PFSK-1 (cell line): ENCODE results near the gene JADE3.

Source experiments
- FOXP2 ChIP-seq: optimal IDR thresholded peaks from 2 replicates; pipeline ENCODE3; 2011; ENCODE audit warnings: borderline replicate concordance, control low read depth, inconsistent platforms; ENCODE audit not compliant: insufficient read depth; ENCODE audit errors: extremely low read length, extremely low read depth
- POLR2AphosphoS5 ChIP-seq: IDR thresholded peaks from 2 replicates; pipeline ENCODE4 v1.6.1; 2012; ENCODE audit warnings: low read depth, mild to moderate bottlenecking, control low read depth, low read length, moderate library complexity
- SIN3A ChIP-seq: IDR thresholded peaks from 2 replicates; pipeline ENCODE4 v1.6.1; 2012; ENCODE audit warnings: mild to moderate bottlenecking, low read length, moderate library complexity, borderline replicate concordance; ENCODE audit not compliant: insufficient read depth
- TAF1 ChIP-seq: IDR thresholded peaks from 2 replicates; pipeline ENCODE4 v1.6.1; 2012; ENCODE audit warnings: low read length, control low read depth, borderline replicate concordance; ENCODE audit not compliant: insufficient read depth
- TF ChIP-seq, protein P1 (sequence below), 2 experiments: IDR thresholded peaks; 2 replicates each; pipeline versions ENCODE4 v1.6.1 to v1.8.0; 2011 to 2012; ENCODE audit warnings: low read depth in 2 of 2, low read length in 2 of 2, control low read depth in 1 of 2, inconsistent platforms in 1 of 2, mild to moderate bottlenecking in 1 of 2, moderate library complexity in 1 of 2; ENCODE audit not compliant: insufficient read depth in 1 of 2

The JADE3 gene

DNA sequence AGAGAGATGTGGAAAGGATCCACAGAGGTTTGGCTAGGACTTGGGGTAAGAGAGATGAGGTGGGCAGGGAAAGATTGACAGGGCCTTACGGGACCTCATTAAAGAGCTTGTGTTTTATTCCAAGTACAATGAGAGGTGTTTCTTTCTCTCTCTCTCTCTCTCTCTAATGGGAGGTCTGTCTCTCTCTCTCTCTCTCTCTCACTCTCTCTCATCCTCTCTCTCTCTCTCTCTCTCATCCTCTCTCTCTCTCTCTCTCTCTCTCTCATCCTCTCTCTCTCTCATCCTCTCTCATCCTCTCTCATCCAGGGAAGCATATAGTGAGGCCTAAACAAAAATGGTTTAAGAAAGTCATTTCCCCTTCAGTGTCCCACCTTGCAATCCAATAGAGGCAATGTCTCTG is 5.4 kb downstream of the JADE3 start:
- no peak for TF ChIP-seq SIN3A
- no peak for TF ChIP-seq FOXP2
- TF ChIP-seq, protein P1, sequence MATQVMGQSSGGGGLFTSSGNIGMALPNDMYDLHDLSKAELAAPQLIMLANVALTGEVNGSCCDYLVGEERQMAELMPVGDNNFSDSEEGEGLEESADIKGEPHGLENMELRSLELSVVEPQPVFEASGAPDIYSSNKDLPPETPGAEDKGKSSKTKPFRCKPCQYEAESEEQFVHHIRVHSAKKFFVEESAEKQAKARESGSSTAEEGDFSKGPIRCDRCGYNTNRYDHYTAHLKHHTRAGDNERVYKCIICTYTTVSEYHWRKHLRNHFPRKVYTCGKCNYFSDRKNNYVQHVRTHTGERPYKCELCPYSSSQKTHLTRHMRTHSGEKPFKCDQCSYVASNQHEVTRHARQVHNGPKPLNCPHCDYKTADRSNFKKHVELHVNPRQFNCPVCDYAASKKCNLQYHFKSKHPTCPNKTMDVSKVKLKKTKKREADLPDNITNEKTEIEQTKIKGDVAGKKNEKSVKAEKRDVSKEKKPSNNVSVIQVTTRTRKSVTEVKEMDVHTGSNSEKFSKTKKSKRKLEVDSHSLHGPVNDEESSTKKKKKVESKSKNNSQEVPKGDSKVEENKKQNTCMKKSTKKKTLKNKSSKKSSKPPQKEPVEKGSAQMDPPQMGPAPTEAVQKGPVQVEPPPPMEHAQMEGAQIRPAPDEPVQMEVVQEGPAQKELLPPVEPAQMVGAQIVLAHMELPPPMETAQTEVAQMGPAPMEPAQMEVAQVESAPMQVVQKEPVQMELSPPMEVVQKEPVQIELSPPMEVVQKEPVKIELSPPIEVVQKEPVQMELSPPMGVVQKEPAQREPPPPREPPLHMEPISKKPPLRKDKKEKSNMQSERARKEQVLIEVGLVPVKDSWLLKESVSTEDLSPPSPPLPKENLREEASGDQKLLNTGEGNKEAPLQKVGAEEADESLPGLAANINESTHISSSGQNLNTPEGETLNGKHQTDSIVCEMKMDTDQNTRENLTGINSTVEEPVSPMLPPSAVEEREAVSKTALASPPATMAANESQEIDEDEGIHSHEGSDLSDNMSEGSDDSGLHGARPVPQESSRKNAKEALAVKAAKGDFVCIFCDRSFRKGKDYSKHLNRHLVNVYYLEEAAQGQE (IDR thresholded peaks at IDR 0.05; ENCODE audit: insufficient read depth in 1 of 2, low read depth in 2 of 2, low read length in 2 of 2) = no peak
- TF ChIP-seq POLR2AphosphoS5 = no peak

DNA sequence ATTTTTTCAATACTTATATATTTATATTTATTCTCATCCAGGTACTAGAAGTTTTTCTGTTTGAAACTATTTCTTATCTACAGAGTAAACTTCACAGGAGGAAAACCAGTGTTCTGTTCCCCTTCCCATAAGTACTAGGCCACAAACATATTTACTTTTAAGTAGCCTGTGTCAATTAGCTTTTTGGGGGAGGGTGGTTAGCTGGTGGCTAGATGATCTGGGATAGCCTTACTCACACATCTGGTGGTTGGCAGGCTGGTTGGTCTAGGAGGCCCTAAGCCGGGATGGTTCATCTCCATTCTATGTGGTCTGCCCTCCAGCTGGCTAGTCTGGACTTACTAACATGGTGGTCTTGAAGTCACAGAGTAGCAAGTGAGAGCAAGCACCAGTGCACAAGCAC is 6.2 kb downstream of the JADE3 start:
- TF ChIP-seq SIN3A = no peak
- no peak for TF ChIP-seq FOXP2
- no peak for TF ChIP-seq TAF1
- TF ChIP-seq, protein P1 (IDR thresholded peaks at IDR 0.05; ENCODE audit: insufficient read depth in 1 of 2, low read depth in 2 of 2, low read length in 2 of 2) = no peak
- TF ChIP-seq POLR2AphosphoS5 = no peak

DNA sequence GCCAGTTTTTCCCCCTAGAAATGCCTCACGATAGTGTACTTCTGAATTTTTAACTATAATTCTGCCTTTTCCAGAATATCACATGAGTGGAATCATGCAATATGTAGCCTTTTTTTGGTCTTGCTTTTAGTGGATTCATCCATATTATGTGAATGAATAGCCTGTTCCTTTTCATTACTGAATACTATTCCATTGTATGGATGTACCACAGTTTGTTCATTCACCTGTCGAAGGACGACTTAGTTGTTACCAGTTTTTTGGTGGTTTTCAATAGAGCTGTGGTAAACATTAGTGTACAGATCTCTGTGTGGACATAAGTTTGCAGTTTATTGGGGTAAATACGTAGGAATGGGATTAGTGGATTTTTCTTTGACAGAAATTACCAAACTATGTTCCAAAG is 8.0 kb downstream of the JADE3 start:
- TF ChIP-seq POLR2AphosphoS5 = no peak
- TF ChIP-seq SIN3A = no peak
- no peak for TF ChIP-seq TAF1
- TF ChIP-seq, protein P1 (IDR thresholded peaks at IDR 0.05; ENCODE audit: insufficient read depth in 1 of 2, low read depth in 2 of 2, low read length in 2 of 2) = no peak
- TF ChIP-seq FOXP2 = no peak

DNA sequence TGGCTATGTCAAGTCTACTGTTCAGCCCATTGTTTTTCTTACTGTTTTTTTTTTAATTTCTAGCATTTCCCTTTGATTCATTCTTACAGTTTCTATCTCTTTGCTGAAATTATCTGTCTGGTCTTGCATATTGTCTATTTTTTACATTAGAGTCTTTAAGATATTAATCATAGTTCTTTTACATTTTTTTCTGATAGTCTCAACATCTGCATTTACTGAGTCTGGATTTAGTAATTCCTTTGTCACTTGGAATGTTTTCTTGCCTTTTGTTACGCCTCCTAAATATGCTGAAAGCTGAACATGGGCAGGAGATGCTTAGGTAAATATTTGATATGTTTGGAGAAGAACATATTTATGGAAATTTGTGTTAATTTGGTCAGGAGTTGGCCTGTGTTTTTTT is 10.4 kb downstream of the JADE3 start:
- TF ChIP-seq, protein P1 (IDR thresholded peaks at IDR 0.05; ENCODE audit: insufficient read depth in 1 of 2, low read depth in 2 of 2, low read length in 2 of 2) = no peak
- TF ChIP-seq FOXP2 = no peak
- TF ChIP-seq TAF1 = no peak
- no peak for TF ChIP-seq POLR2AphosphoS5
- no peak for TF ChIP-seq SIN3A

DNA sequence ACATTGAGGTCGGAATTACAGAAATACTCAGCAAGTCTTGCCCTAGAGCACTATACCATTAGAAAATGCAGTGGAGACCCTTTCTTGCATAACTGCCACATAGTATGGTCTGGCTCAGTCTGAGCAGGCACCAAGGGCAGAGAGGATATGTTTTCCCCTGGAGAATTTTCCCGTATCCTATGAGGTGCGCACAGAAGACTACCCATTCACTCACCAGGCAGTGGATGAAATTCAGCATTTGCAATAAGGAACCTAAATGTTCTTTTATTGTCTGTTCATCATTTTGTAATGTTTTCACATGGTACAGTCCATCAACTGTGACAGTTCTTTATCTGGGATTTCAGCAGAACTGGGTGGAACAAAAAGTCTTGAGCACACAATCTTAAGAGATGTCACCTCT is 15.5 kb downstream of the JADE3 start:
- no peak for TF ChIP-seq SIN3A
- TF ChIP-seq POLR2AphosphoS5 = no peak
- TF ChIP-seq, protein P1 (IDR thresholded peaks at IDR 0.05; ENCODE audit: insufficient read depth in 1 of 2, low read depth in 2 of 2, low read length in 2 of 2) = no peak
- no peak for TF ChIP-seq FOXP2
- no peak for TF ChIP-seq TAF1
